Omental fat pad (tissue), 4 donors: Measurements from ENCODE around the gene RBFOX2. TPM values are rescaled to one million over a fixed set of nuclear protein-coding genes. Genes with fewer than 3 reads are reported as not detected.

Experiments used
- ATAC-seq: fragments of 150-250 bp; one replicate; pipeline ENCODE4 v1.9.1; 2016; ENCODE audit warnings: mild to moderate bottlenecking, moderate library complexity; ENCODE audit not compliant: low FRiP score
- DNase-seq: peaks from one replicate; pipeline ENCODE4 v3.0.0-alpha.2; 2019; ENCODE audit warnings: low spot score
- CTCF ChIP-seq, 3 donors: fragments of 450-650 bp; IDR thresholded peaks; one replicate each; pipeline ENCODE4 v1.5.1; 2016 to 2017; ENCODE audit warnings: antibody characterized with exemption in 3 of 3, mild to moderate bottlenecking in 3 of 3, moderate library complexity in 2 of 3
- total RNA-seq, 4 donors: library from RNA; depleted of rRNA; stranded (reverse); fragments of >200 nt; gene quantifications; one replicate each; pipeline ENCODE4 v1.1.0, GENCODE V29; 2016

RBFOX2 gene
- total RNA-seq, 4 donors from 2014 or later: 41.2 to 80.7 (median 60.1) TPM

- no peak for TF ChIP-seq CTCF (IDR thresholded peaks at IDR 0.05)
- DNase-seq: no peak
- ATAC-seq: no peak
These were observed 261.7 kb downstream of the RBFOX2 start for GRCh38 chr22:35766654-35767580.

- ATAC-seq (no peak), DNase-seq (no peak)
- TF ChIP-seq CTCF (IDR thresholded peaks at IDR 0.05): no peak
These were observed 267.6 kb downstream of the RBFOX2 start for GRCh38 chr22:35761037-35761436.

- ATAC-seq (no peak), DNase-seq (no peak)
- no peak for TF ChIP-seq CTCF (IDR thresholded peaks at IDR 0.05)
These were observed 270.2 kb downstream of the RBFOX2 start for GRCh38 chr22:35758394-35758793.

- DNase-seq: no peak
- no peak for ATAC-seq
- no peak for TF ChIP-seq CTCF (IDR thresholded peaks at IDR 0.05)
These were observed 271.9 kb downstream of the RBFOX2 start for GRCh38 chr22:35756722-35757121.

- ATAC-seq: no peak
- DNase-seq: no peak
- no peak for TF ChIP-seq CTCF (IDR thresholded peaks at IDR 0.05)
These were observed 273.9 kb downstream of the RBFOX2 start for GRCh38 chr22:35754761-35755160.

GRCh38 chr22:35752863-35753189, 275.8 kb downstream of the RBFOX2 start:
- DNase-seq: no peak
- TF ChIP-seq CTCF (IDR thresholded peaks at IDR 0.05): no peak
- ATAC-seq: no peak
